Hepatocyte (in vitro differentiated cells): ENCODE results near the gene CHST14. TPM values are rescaled to one million over a fixed set of nuclear protein-coding genes. Genes with fewer than 3 reads are reported as not detected.

ENCODE experiments used
- DNase-seq: peaks from one replicate; pipeline ENCODE4 v3.0.0-alpha.2; 2016; ENCODE audit warnings: low spot score
- H2AFZ ChIP-seq: fragments of 200-600 bp; sonication (generic); 2 replicates; pipeline ENCODE4 v1.6.0; 2016; ENCODE audit warnings: antibody characterized with exemption, mild to moderate bottlenecking
- H3K27ac ChIP-seq: fragments of 200-600 bp; sonication (generic); 2 replicates; pipeline ENCODE4 v1.5.1; 2016; ENCODE audit warnings: mild to moderate bottlenecking
- H3K27me3 ChIP-seq: fragments of 200-600 bp; sonication (generic); 2 replicates; pipeline ENCODE4 v1.6.1; 2016
- H3K36me3 ChIP-seq: fragments of 200-600 bp; sonication (generic); replicated peaks from 2 replicates; pipeline ENCODE4 v1.5.1; 2016; ENCODE audit warnings: low read depth; ENCODE audit not compliant: insufficient read depth
- H3K4me1 ChIP-seq: fragments of 200-600 bp; sonication (generic); 2 replicates; pipeline ENCODE4 v1.5.1; 2016; ENCODE audit warnings: mild to moderate bottlenecking, moderate library complexity; ENCODE audit not compliant: insufficient read depth
- H3K4me2 ChIP-seq: fragments of 200-600 bp; sonication (generic); 2 replicates; pipeline ENCODE4 v1.6.0; 2016
- H3K4me3 ChIP-seq: fragments of 200-600 bp; sonication (generic); 2 replicates; pipeline ENCODE4 v1.5.1; 2016; ENCODE audit warnings: mild to moderate bottlenecking
- H3K79me2 ChIP-seq: fragments of 200-600 bp; sonication (generic); 2 replicates; pipeline ENCODE4 v1.6.0; 2017; ENCODE audit warnings: mild to moderate bottlenecking
- H3K9me2 ChIP-seq: fragments of 200-600 bp; sonication (generic); replicated peaks from 2 replicates; pipeline ENCODE4 v1.6.0; 2017; ENCODE audit warnings: mild to moderate bottlenecking; ENCODE audit not compliant: insufficient read depth
- H3K9me3 ChIP-seq: fragments of 200-600 bp; sonication (generic); 2 replicates; pipeline ENCODE4 v1.5.1; 2016; ENCODE audit warnings: low read depth, mild to moderate bottlenecking
- H4K20me1 ChIP-seq: fragments of 200-600 bp; sonication (generic); 2 replicates; pipeline ENCODE4 v1.6.0; 2016; ENCODE audit warnings: mild to moderate bottlenecking; ENCODE audit not compliant: insufficient read depth, poor library complexity, severe bottlenecking
- EZH2 ChIP-seq: fragments of 200-600 bp; sonication (generic); IDR thresholded peaks from 2 replicates; pipeline ENCODE4 v1.6.1; 2016; ENCODE audit warnings: antibody characterized with exemption, mild to moderate bottlenecking, borderline replicate concordance
- EZH2phosphoT487 ChIP-seq: fragments of 200-600 bp; sonication (generic); IDR thresholded peaks from one replicate; pipeline ENCODE4 v1.6.1; 2018; ENCODE audit warnings: antibody characterized with exemption, mild to moderate bottlenecking, low read depth, moderate library complexity; ENCODE audit not compliant: unreplicated experiment, severe bottlenecking
- WGBS: methylation state at CpG from one replicate; pipeline ENCODE4 v1.1.6; 2016; ENCODE audit warnings: low lambda C conversion rate; ENCODE audit errors: missing lambda C conversion rate; 5-methylcytosine and 5-hydroxymethylcytosine counted together
- polyA plus RNA-seq: library from polyadenylated mRNA; unstranded; fragments of >200 nt; fragmentation: Nextera tagmentation; extraction: Ambion mirVana; gene quantifications from 2 replicates; pipeline ENCODE4 v1.2.1, GENCODE V29; 2016
- total RNA-seq: library from RNA; depleted of rRNA; stranded (reverse); fragments of >200 nt; gene quantifications from 2 replicates; pipeline ENCODE4 v1.2.3, GENCODE V29; 2014
- TF ChIP-seq, protein P1 (sequence below): fragments of 200-600 bp; sonication (generic); IDR thresholded peaks from 2 replicates; pipeline ENCODE4 v1.5.1; 2016; ENCODE audit warnings: antibody characterized with exemption, mild to moderate bottlenecking; ENCODE audit not compliant: poor library complexity

The CHST14 gene
- total and polyA plus RNA-seq, 2 experiments from 2014 or later: 15.7 to 16.6 TPM

GRCh38 chr15:40471105-40471807 is 472 bp downstream of the CHST14 start:
- no peak for TF ChIP-seq EZH2phosphoT487
- no peak for TF ChIP-seq EZH2
- TF ChIP-seq, protein P1, sequence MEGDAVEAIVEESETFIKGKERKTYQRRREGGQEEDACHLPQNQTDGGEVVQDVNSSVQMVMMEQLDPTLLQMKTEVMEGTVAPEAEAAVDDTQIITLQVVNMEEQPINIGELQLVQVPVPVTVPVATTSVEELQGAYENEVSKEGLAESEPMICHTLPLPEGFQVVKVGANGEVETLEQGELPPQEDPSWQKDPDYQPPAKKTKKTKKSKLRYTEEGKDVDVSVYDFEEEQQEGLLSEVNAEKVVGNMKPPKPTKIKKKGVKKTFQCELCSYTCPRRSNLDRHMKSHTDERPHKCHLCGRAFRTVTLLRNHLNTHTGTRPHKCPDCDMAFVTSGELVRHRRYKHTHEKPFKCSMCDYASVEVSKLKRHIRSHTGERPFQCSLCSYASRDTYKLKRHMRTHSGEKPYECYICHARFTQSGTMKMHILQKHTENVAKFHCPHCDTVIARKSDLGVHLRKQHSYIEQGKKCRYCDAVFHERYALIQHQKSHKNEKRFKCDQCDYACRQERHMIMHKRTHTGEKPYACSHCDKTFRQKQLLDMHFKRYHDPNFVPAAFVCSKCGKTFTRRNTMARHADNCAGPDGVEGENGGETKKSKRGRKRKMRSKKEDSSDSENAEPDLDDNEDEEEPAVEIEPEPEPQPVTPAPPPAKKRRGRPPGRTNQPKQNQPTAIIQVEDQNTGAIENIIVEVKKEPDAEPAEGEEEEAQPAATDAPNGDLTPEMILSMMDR: no peak

GRCh38 chr15:40471808-40472150 is 995 bp downstream of the CHST14 start:
- peak overlapping the region; percentile 100 for H3K4me2 ChIP-seq
- peak overlapping the region; percentile 86 for H3K27ac ChIP-seq
- peaks cover 13% of the 10 kb centered on the region for H3K4me1 ChIP-seq
- TF ChIP-seq EZH2phosphoT487: no peak
- TF ChIP-seq, protein P1: no peak
- no peak for TF ChIP-seq EZH2
- H3K27me3 ChIP-seq: no peaks in the 10 kb centered on the region
- H3K9me3 ChIP-seq: no peaks in the 10 kb centered on the region
- H3K79me2 ChIP-seq: peaks cover 11% of the 10 kb centered on the region
- peak overlapping the region; percentile 75 for H3K4me3 ChIP-seq
- H3K36me3 ChIP-seq: no peaks in the 10 kb centered on the region
- WGBS: 13% methylated on average over 16 of the region's 16 CpGs
- H4K20me1 ChIP-seq: no peaks in the 10 kb centered on the region
- no peaks in the 10 kb centered on the region for H3K9me2 ChIP-seq
- H2AFZ ChIP-seq: peak overlapping the region; percentile 97
- peak; percentile 28 for DNase-seq

More at GRCh38 chr15:40471105-40471807, 472 bp downstream of the CHST14 start:
- Histone ChIP-seq H3K36me3 (no peaks in the 10 kb centered on the region), H3K9me2 (no peaks in the 10 kb centered on the region), H3K4me1 (peaks cover 13% of the 10 kb centered on the region), H3K27me3 (no peaks in the 10 kb centered on the region), H3K27ac (peak overlapping the region; percentile 86), H3K9me3 (no peaks in the 10 kb centered on the region), H2AFZ (peak overlapping the region; percentile 97), H4K20me1 (no peaks in the 10 kb centered on the region), H3K4me2 (peak overlapping the region; percentile 100), H3K79me2 (peaks cover 11% of the 10 kb centered on the region), H3K4me3 (peak overlapping the region; percentile 75)
- DNase-seq: peak; percentile 62
- 2% methylated on average over 22 of the region's 60 CpGs for WGBS

DNA sequence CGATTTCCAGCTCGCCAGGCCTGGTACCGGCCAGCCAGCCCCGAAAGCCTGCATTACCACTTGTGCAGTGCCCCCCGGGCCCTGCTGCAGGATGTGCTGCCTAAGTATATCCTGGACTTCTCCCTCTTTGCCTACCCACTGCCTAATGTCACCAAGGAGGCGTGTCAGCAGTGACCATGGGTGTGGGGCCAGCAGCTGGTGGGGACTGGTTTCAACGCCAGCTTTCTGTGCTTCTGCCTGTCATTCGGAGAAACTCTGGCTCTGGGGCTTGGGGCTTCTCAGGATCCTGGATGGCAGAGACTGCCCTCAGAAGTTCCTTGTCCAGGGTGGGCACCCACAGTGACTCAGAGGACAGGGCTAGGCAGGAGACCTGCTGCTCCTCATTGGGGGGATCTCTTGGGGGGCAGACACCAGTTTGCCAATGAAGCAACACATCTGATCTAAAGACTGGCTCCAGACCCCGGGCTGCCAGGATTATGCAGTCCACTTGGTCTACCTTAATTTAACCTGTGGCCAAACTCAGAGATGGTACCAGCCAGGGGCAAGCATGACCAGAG is 1.5 kb downstream of the CHST14 start:
- H3K36me3 ChIP-seq: no peaks in the 10 kb centered on the region
- no peak overlapping the region for H2AFZ ChIP-seq
- H3K27me3 ChIP-seq: no peaks in the 10 kb centered on the region
- H4K20me1 ChIP-seq: no peaks in the 10 kb centered on the region
- peaks cover 13% of the 10 kb centered on the region for H3K4me1 ChIP-seq
- H3K79me2 ChIP-seq: peaks cover 11% of the 10 kb centered on the region
- H3K9me3 ChIP-seq: no peaks in the 10 kb centered on the region
- WGBS: 96% methylated on average over 9 of the region's 9 CpGs
- no peaks in the 10 kb centered on the region for H3K9me2 ChIP-seq
- H3K4me3 ChIP-seq: no peak overlapping the region
- H3K4me2 ChIP-seq: peak overlapping the region; percentile 100
- no peak for DNase-seq
- TF ChIP-seq EZH2 (no peak), EZH2phosphoT487 (no peak)
- TF ChIP-seq, protein P1: no peak
- H3K27ac ChIP-seq: no peak overlapping the region
